Upper lobe of right lung (tissue), 1 donor: ENCODE data around the gene PDCD7. TPM values are rescaled to one million over a fixed set of nuclear protein-coding genes. Genes with fewer than 3 reads are reported as not detected.

Experiments
- ATAC-seq: fragments of 200-7000 bp; cut with Tn5 transposase; one replicate; pipeline ENCODE4 v1.9.1; 2020; ENCODE audit warnings: mild to moderate bottlenecking, moderate library complexity
- DNase-seq: peaks from one replicate; pipeline ENCODE4 v3.0.0-alpha.2; 2020
- H3K27ac ChIP-seq: fragments of 200-600 bp; one replicate; pipeline ENCODE4 v1.8.0; 2022
- H3K27me3 ChIP-seq: fragments of 200-600 bp; one replicate; pipeline ENCODE4 v1.8.0; 2022; ENCODE audit warnings: mild to moderate bottlenecking
- H3K36me3 ChIP-seq: fragments of 200-600 bp; one replicate; pipeline ENCODE4 v1.8.0; 2022
- H3K4me1 ChIP-seq: fragments of 200-600 bp; one replicate; pipeline ENCODE4 v1.8.0; 2022
- H3K4me3 ChIP-seq: fragments of 200-600 bp; one replicate; pipeline ENCODE4 v1.8.0; 2022; ENCODE audit warnings: mild to moderate bottlenecking
- H3K9me3 ChIP-seq: fragments of 200-600 bp; one replicate; pipeline ENCODE4 v1.8.0; 2022
- intact Hi-C: fragments of 100-400 bp; cut with DNase I; formaldehyde crosslinking; loops from one replicate; pipeline ENCODE4 v1.11.0; 2022
- total RNA-seq: library from RNA; stranded (reverse); fragmentation: NEBNext Ultra II Directional; extraction: Animal tissue kit (Norgen Biotek cat#: 25700); gene quantifications from one replicate; pipeline ENCODE4 v1.2.1, GENCODE V29; 2021
- TF ChIP-seq, protein P1 (sequence below): fragments of 200-600 bp; IDR thresholded peaks from one replicate; pipeline ENCODE4 v1.8.0; 2022; ENCODE audit warnings: antibody characterized with exemption
- donor health status: DM: no; HTN: yes; CAD: no; lungs with severe emphysema.

PDCD7 gene
- total RNA-seq, 1 donor from 2014 or later: 29.4 TPM

DNA sequence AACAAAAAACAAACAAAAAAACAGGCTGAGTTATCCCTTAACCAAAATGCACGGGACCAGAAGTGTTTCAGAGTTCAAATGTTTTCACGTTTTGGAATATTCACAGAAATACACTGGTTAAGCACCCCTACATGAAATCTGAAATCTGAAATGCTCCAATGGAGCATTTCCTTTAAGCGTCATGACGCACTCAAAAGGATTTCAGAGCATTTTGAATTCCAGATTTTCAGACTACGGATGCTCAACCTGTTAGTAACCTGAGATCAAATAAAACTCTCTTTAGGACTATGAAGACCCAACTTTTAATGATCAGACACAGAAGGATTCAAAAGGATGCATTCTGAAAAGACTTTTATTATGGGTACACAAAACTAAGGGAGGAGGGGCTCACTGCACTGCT, 41.9 kb upstream of the PDCD7 start:
- Histone ChIP-seq H3K27ac (no peak overlapping the region), H3K27me3 (no peaks in the 10 kb centered on the region), H3K9me3 (no peaks in the 10 kb centered on the region), H3K4me3 (no peak overlapping the region), H3K4me1 (no peaks in the 10 kb centered on the region), H3K36me3 (peaks cover 90% of the 10 kb centered on the region)
- no peak for ATAC-seq
- intact Hi-C loops: no loop called here
- no peak for DNase-seq
- TF ChIP-seq, protein P1, sequence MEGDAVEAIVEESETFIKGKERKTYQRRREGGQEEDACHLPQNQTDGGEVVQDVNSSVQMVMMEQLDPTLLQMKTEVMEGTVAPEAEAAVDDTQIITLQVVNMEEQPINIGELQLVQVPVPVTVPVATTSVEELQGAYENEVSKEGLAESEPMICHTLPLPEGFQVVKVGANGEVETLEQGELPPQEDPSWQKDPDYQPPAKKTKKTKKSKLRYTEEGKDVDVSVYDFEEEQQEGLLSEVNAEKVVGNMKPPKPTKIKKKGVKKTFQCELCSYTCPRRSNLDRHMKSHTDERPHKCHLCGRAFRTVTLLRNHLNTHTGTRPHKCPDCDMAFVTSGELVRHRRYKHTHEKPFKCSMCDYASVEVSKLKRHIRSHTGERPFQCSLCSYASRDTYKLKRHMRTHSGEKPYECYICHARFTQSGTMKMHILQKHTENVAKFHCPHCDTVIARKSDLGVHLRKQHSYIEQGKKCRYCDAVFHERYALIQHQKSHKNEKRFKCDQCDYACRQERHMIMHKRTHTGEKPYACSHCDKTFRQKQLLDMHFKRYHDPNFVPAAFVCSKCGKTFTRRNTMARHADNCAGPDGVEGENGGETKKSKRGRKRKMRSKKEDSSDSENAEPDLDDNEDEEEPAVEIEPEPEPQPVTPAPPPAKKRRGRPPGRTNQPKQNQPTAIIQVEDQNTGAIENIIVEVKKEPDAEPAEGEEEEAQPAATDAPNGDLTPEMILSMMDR: no peak

DNA sequence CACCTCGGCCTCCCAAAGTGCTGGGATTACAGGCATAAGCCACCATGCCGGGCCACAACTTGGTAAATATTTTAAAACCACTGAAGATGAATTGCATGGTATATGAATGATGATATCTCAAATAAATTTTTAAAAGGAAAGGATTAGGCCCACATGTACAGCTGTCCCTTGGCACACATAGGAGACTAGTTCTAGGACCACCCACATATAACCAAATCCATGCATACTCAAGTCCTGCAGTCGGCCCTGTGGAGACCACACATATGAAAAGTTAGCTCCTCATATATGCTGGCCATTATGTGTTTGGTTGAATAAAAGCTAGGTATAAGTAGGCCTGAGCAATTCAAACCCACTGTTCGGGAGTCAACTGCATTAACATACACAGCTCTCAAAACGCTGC, 40.9 kb upstream of the PDCD7 start:
- Histone ChIP-seq H3K27ac (no peak overlapping the region), H3K27me3 (no peaks in the 10 kb centered on the region), H3K4me1 (no peaks in the 10 kb centered on the region), H3K9me3 (no peaks in the 10 kb centered on the region), H3K36me3 (peaks cover 95% of the 10 kb centered on the region), H3K4me3 (no peak overlapping the region)
- no peak for DNase-seq
- intact Hi-C loops: no loop called here
- no peak for ATAC-seq
- TF ChIP-seq, protein P1: no peak

- H3K27ac ChIP-seq: no peak overlapping the region
- no peaks in the 10 kb centered on the region for H3K9me3 ChIP-seq
- peaks cover 86% of the 10 kb centered on the region for H3K36me3 ChIP-seq
- TF ChIP-seq, protein P1: no peak
- H3K4me1 ChIP-seq: no peaks in the 10 kb centered on the region
- DNase-seq (no peak), ATAC-seq (no peak)
- no peaks in the 10 kb centered on the region for H3K27me3 ChIP-seq
- no peak overlapping the region for H3K4me3 ChIP-seq
- intact Hi-C loops: no loop called here
Observed at GRCh38 chr15:65172531-65172930, 38.9 kb upstream of the PDCD7 start.

GRCh38 chr15:65171428-65171827, 37.8 kb upstream of the PDCD7 start:
- Histone ChIP-seq H3K36me3 (peaks cover 82% of the 10 kb centered on the region), H3K4me1 (no peaks in the 10 kb centered on the region), H3K27me3 (no peaks in the 10 kb centered on the region), H3K27ac (no peak overlapping the region), H3K4me3 (no peak overlapping the region), H3K9me3 (no peaks in the 10 kb centered on the region)
- DNase-seq (no peak), ATAC-seq (no peak)
- TF ChIP-seq, protein P1: no peak
- intact Hi-C loops: no loop called here

GRCh38 chr15:65165875-65166274, 32.3 kb upstream of the PDCD7 start:
- intact Hi-C loops: no loop called here
- H3K4me3 ChIP-seq: no peak overlapping the region
- H3K4me1 ChIP-seq: no peaks in the 10 kb centered on the region
- H3K36me3 ChIP-seq: peaks cover 84% of the 10 kb centered on the region
- no peak for DNase-seq
- no peak overlapping the region for H3K27ac ChIP-seq
- TF ChIP-seq, protein P1: no peak
- no peaks in the 10 kb centered on the region for H3K9me3 ChIP-seq
- ATAC-seq: no peak
- H3K27me3 ChIP-seq: no peaks in the 10 kb centered on the region

DNA sequence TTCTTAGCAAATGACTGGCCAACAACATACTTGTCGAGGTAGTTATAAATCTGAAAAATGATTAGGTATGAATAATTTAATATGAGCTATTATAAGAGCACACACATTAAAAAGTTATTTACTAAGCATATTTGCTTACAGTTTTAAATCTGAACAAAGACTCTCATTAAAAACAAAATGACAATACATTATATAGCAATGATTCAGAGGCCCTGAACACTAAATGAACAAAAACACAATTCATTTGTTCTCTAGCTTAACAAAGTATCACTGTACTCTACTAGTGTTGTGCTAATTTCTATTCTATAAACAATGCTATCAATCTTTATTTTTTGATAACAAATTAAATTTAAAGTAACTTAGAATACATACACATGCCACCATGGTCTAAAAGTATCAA, 30.5 kb upstream of the PDCD7 start:
- ATAC-seq (no peak), DNase-seq (no peak)
- Histone ChIP-seq H3K4me3 (no peak overlapping the region), H3K27ac (no peak overlapping the region), H3K9me3 (no peaks in the 10 kb centered on the region), H3K36me3 (peaks cover 79% of the 10 kb centered on the region), H3K27me3 (no peaks in the 10 kb centered on the region), H3K4me1 (no peaks in the 10 kb centered on the region)
- intact Hi-C loops: no loop called here
- TF ChIP-seq, protein P1: no peak
